Uterus (tissue), 2 donors: Measurements from ENCODE around the gene PRKAG2.

Experiments used
- CTCF ChIP-seq, 4 experiments: fragments of 200-600 bp in 2 of 4; fragments of 450-650 bp in 2 of 4; sonication (generic) in 2 of 4; IDR thresholded peaks; one replicate each; pipeline ENCODE4 v1.5.1; 2016 to 2019; ENCODE audit warnings: antibody characterized with exemption in 4 of 4, mild to moderate bottlenecking in 2 of 4, moderate library complexity in 1 of 4
- POLR2A ChIP-seq, 2 donors: fragments of 450-650 bp; IDR thresholded peaks; one replicate each; pipeline ENCODE4 v1.6.1; 2016; ENCODE audit warnings: antibody characterized with exemption in 2 of 2, mild to moderate bottlenecking in 1 of 2, moderate library complexity in 1 of 2

- no peak for TF ChIP-seq CTCF (IDR thresholded peaks at IDR 0.05)
- no peak for TF ChIP-seq POLR2A (IDR thresholded peaks at IDR 0.05)
Observed at GRCh38 chr7:151550656-151551286, 326.1 kb downstream of the PRKAG2 start.
